ENCODE data around the gene TMEM132C. TPM values are rescaled to one million over a fixed set of nuclear protein-coding genes. Genes with fewer than 3 reads are reported as not detected.
"Not testable (repeated sequence)": the region's sequence is repeated elsewhere in the genome, so short reads cannot be mapped to it uniquely, and the experiment has no call there.

Gene TMEM132C
- total RNA-seq, 8 experiments from 2014 or later, result 0.21 to 21.1 (median 2.3) TPM; not detected in 1

- ATAC-seq (replicated peaks in 6 of 8), result no peak
- no peaks in the 10 kb centered on the region for H3K4me1 ChIP-seq (replicated peaks in 1 of 2)
- no peak overlapping the region for H3K27ac ChIP-seq
- in situ Hi-C loops (cut with MboI; ENCODE audit: low pct_unique_long_range_greater_than_20kb in 2 of 9, low sequenced_read_pairs in 9 of 9, unreplicated experiment in 9 of 9), result no loop called here
- no peak overlapping the region for H3K4me3 ChIP-seq
- 6 to 100% (median 24%) methylated on average over 1 to 9 of the region's 9 CpGs for WGBS, 10 experiments
These were observed 216.7 kb downstream of the TMEM132C start for GRCh38 chr12:128483526-128484255.

DNA sequence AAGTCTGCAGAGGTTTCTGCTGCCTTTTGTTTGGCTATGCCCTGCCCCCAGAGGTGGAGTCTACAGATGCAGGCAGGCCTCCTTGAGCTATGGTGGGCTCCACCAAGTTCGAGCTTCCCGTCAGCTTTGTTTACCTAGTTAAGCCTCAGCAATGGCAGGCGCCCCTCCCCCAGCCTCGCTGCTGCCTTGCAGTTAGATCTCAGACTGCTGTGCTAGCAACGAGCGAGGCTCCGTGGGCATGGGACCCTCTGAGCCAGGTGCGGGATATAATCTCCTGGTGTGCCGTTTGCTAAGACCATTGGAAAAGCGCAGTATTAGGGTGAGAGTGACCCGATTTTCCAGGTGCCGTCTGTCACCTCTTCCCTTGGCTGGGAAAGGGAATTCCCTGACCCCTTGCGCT lies 230.4 kb downstream of the TMEM132C start:
- WGBS, 10 experiments, result 0 to 100% methylated on average over 1 of the region's 13 CpGs; no CpG with 5 or more reads in 8 of the 10 experiments
- in situ Hi-C loops (cut with MboI; ENCODE audit: low pct_unique_long_range_greater_than_20kb in 2 of 9, low sequenced_read_pairs in 9 of 9, unreplicated experiment in 9 of 9); H3K4me1 ChIP-seq (replicated peaks in 1 of 2); ATAC-seq (replicated peaks in 6 of 8); H3K27ac ChIP-seq; H3K4me3 ChIP-seq: not testable (repeated sequence)

DNA sequence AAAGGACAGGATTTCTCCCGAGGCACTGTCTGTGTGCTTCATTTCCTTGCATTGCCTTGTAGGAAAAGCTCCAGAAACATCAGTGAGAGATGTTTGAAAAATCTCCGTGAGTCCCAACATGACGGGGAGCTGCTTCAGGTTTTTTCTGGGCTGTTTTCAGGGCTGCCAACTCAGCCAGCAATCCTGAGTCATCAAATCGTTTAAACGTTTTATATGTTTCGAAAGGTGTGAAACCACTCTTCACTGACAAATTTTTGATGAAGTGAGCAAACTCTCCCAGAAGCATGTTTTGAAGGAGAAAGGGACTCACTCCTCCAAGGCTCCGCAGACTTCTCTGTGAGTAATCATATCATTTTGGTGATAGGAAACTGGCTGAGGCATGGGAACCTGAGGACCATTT lies 240.5 kb downstream of the TMEM132C start:
- in situ Hi-C loops (cut with MboI; ENCODE audit: low pct_unique_long_range_greater_than_20kb in 2 of 9, low sequenced_read_pairs in 9 of 9, unreplicated experiment in 9 of 9), result no loop called here
- no peak overlapping the region for H3K27ac ChIP-seq
- H3K4me1 ChIP-seq (replicated peaks in 1 of 2), result no peaks in the 10 kb centered on the region
- H3K4me3 ChIP-seq, result no peak overlapping the region
- 20 to 87% (median 56%) methylated on average over 1 to 7 of the region's 7 CpGs; no CpG with 5 or more reads in 1 of the 10 experiments for WGBS, 10 experiments
- ATAC-seq (replicated peaks in 6 of 8), result no peak

DNA sequence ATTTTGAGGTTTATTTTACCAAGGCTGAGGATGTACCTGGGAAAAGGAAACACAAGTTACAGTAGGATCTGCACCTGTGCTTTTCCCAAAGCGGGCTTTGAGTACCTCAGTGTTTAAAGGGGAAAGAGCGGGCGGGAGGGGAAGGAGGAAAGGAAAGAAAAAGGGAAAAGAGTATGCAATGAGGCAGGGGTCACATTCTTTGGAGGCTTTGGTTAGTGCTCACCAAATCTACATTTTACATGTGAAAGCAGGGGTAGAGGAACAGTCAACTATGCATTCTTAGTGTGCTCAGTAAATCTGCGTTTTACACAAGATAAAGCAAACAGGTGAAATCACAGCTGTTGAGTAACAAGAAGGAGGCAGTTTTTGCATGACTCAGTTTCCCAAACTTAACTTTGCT lies 242.2 kb downstream of the TMEM132C start:
- 7 to 81% (median 53%) methylated on average over 1 to 4 of the region's 4 CpGs; no CpG with 5 or more reads in 1 of the 10 experiments for WGBS, 10 experiments
- in situ Hi-C loops (cut with MboI; ENCODE audit: low pct_unique_long_range_greater_than_20kb in 2 of 9, low sequenced_read_pairs in 9 of 9, unreplicated experiment in 9 of 9), result no loop called here
- ATAC-seq (replicated peaks in 6 of 8), result no peak
- no peak overlapping the region for H3K4me3 ChIP-seq
- no peaks in the 10 kb centered on the region for H3K4me1 ChIP-seq (replicated peaks in 1 of 2)
- no peak overlapping the region for H3K27ac ChIP-seq

DNA sequence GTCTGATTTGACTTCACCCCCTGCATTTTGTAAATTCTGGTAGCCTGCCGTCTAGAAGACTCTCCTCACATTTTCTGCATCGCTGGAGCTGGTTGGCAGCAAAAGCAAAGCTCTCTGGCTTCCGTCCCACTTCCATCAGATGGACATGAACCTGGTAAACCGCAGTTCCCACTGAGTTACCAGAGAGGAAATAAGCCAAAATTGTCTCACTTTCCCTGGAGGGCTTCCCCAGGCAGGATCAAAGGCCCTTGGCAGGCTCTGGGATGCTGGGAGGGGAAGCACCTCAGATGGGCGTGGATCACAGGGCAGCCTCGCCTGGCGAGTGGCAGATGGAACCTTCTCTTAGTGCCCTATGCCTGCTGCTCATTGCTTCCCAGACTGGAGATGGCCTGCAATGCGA lies 243.5 kb downstream of the TMEM132C start:
- in situ Hi-C loops (cut with MboI; ENCODE audit: low pct_unique_long_range_greater_than_20kb in 2 of 9, low sequenced_read_pairs in 9 of 9, unreplicated experiment in 9 of 9), result no loop called here
- no peak for ATAC-seq (replicated peaks in 6 of 8)
- H3K4me1 ChIP-seq (replicated peaks in 1 of 2), result no peaks in the 10 kb centered on the region
- no peak overlapping the region for H3K27ac ChIP-seq
- 0 to 100% (median 23%) methylated on average over 2 to 3 of the region's 8 CpGs; no CpG with 5 or more reads in 6 of the 10 experiments for WGBS, 10 experiments
- H3K4me3 ChIP-seq, result no peak overlapping the region

DNA sequence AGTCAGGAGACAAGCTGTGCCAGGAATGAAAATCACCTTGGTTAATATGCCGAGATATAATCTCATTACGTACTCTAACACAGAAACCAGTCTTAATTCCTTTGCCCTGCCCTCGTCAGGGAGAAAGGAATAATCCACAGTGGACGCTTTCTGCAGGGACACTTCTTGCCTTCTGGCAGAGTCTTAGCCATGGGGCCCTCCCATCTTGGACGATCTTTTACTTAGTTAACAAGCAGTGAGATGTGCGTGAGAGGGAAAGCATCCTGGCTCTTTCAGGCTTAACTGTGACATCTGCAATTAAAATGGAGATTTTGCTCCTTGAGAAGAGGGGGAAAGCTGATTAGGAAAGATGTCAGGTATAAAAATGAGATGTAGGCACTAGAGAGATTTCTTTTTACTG lies 246.4 kb downstream of the TMEM132C start:
- H3K4me3 ChIP-seq, result no peak overlapping the region
- H3K27ac ChIP-seq, result no peak overlapping the region
- H3K4me1 ChIP-seq (replicated peaks in 1 of 2), result no peaks in the 10 kb centered on the region
- ATAC-seq (replicated peaks in 6 of 8), result peak in 1 of 8 experiments; percentile 68
- 0 to 88% (median 43%) methylated on average over 1 to 3 of the region's 6 CpGs; no CpG with 5 or more reads in 4 of the 10 experiments for WGBS, 10 experiments
- in situ Hi-C loops (cut with MboI; ENCODE audit: low pct_unique_long_range_greater_than_20kb in 2 of 9, low sequenced_read_pairs in 9 of 9, unreplicated experiment in 9 of 9), result no loop called here

GRCh38 chr12:128513831-128514230 lies 246.9 kb downstream of the TMEM132C start:
- Histone ChIP-seq H3K4me1 (replicated peaks in 1 of 2) (no peaks in the 10 kb centered on the region), H3K27ac (no peak overlapping the region), H3K4me3 (no peak overlapping the region)
- in situ Hi-C loops (cut with MboI; ENCODE audit: low pct_unique_long_range_greater_than_20kb in 2 of 9, low sequenced_read_pairs in 9 of 9, unreplicated experiment in 9 of 9), result no loop called here
- peak in 1 of 8 experiments; percentile 25 for ATAC-seq (replicated peaks in 6 of 8)
- 0 to 70% (median 20%) methylated on average over 1 to 4 of the region's 6 CpGs; no CpG with 5 or more reads in 2 of the 10 experiments for WGBS, 10 experiments

DNA sequence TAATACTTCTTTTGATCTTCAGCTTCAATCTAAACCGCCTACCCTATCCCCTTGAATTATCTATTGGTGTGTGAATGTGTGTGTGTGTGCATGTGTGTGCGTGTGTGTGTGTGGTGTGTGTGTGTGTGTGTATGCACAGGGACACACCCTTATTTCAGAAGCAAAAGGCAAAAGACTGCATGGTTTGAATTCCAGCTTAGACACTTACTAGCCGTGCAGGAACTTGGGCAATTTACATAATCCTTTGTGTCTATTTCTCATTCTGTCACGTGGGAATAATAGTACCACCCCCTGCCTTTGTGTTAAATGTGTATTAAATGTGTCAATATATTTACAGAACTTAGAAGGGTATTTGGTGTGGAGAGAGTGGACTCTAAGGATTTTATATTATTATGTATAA lies 251.7 kb downstream of the TMEM132C start:
- Histone ChIP-seq H3K27ac (no peak overlapping the region), H3K4me3 (no peak overlapping the region), H3K4me1 (replicated peaks in 1 of 2) (no peaks in the 10 kb centered on the region)
- peak in 2 of 8 experiments; percentile 37 to 74 for ATAC-seq (replicated peaks in 6 of 8)
- in situ Hi-C loops (cut with MboI; ENCODE audit: low pct_unique_long_range_greater_than_20kb in 2 of 9, low sequenced_read_pairs in 9 of 9, unreplicated experiment in 9 of 9), result no loop called here
- WGBS, 10 experiments, result 0 to 83% (median 29%) methylated on average over 1 to 4 of the region's 4 CpGs; no CpG with 5 or more reads in 3 of the 10 experiments

DNA sequence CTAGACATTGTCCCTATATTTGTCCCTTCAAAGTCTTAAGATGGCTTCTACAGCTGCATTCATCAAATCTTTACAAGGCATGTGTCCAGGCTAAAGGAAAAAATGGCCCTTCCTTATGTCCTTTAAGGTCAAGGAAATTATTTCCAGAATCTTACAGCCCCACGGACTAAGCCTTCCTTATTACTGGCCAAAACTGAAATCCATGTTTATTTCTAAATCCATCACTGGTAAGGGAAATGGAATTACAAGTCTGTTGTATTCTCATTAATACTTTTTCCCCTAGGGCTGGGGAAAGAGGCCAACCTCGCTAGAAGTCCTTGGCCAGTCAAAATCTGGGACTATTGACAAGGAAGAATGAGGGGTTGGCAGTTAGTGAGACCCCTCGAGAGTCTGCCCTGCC lies 252.5 kb downstream of the TMEM132C start:
- Histone ChIP-seq H3K4me1 (replicated peaks in 1 of 2) (no peaks in the 10 kb centered on the region), H3K27ac (no peak overlapping the region), H3K4me3 (no peak overlapping the region)
- in situ Hi-C loops (cut with MboI; ENCODE audit: low pct_unique_long_range_greater_than_20kb in 2 of 9, low sequenced_read_pairs in 9 of 9, unreplicated experiment in 9 of 9), result no loop called here
- 0 to 90% (median 0%) methylated on average over 1 to 3 of the region's 3 CpGs; no CpG with 5 or more reads in 1 of the 10 experiments for WGBS, 10 experiments
- ATAC-seq (replicated peaks in 6 of 8), result no peak

GRCh38 chr12:128521981-128522380 lies 255.0 kb downstream of the TMEM132C start:
- ATAC-seq (replicated peaks in 6 of 8), result no peak
- WGBS, 10 experiments, result 5 to 100% (median 43%) methylated on average over 1 to 9 of the region's 10 CpGs; no CpG with 5 or more reads in 1 of the 10 experiments
- in situ Hi-C loops (cut with MboI; ENCODE audit: low pct_unique_long_range_greater_than_20kb in 2 of 9, low sequenced_read_pairs in 9 of 9, unreplicated experiment in 9 of 9), result no loop called here
- H3K4me3 ChIP-seq, result no peak overlapping the region
- H3K4me1 ChIP-seq (replicated peaks in 1 of 2), result no peaks in the 10 kb centered on the region
- no peak overlapping the region for H3K27ac ChIP-seq

GRCh38 chr12:128524439-128524838 lies 257.5 kb downstream of the TMEM132C start:
- 0 to 91% (median 20%) methylated on average over 1 to 6 of the region's 6 CpGs; no CpG with 5 or more reads in 5 of the 10 experiments for WGBS, 10 experiments
- ATAC-seq (replicated peaks in 6 of 8), result no peak

GRCh38 chr12:128531170-128531569 lies 264.2 kb downstream of the TMEM132C start:
- peak in 2 of 8 experiments; percentile 24 to 50 for ATAC-seq (replicated peaks in 6 of 8)
- H3K27ac ChIP-seq, result no peak overlapping the region
- 9 to 79% (median 50%) methylated on average over 1 to 3 of the region's 3 CpGs for WGBS, 10 experiments
- no peak overlapping the region for H3K4me3 ChIP-seq
- in situ Hi-C loops (cut with MboI; ENCODE audit: low pct_unique_long_range_greater_than_20kb in 2 of 9, low sequenced_read_pairs in 9 of 9, unreplicated experiment in 9 of 9), result no loop called here
- no peaks in the 10 kb centered on the region for H3K4me1 ChIP-seq (replicated peaks in 1 of 2)

More at GRCh38 chr12:128524439-128524838, 257.5 kb downstream of the TMEM132C start:
- no peak overlapping the region for H3K27ac ChIP-seq
- no peaks in the 10 kb centered on the region for H3K4me1 ChIP-seq (replicated peaks in 1 of 2)
- no peak overlapping the region for H3K4me3 ChIP-seq
- in situ Hi-C loops (cut with MboI; ENCODE audit: low pct_unique_long_range_greater_than_20kb in 2 of 9, low sequenced_read_pairs in 9 of 9, unreplicated experiment in 9 of 9), result no loop called here

DNA sequence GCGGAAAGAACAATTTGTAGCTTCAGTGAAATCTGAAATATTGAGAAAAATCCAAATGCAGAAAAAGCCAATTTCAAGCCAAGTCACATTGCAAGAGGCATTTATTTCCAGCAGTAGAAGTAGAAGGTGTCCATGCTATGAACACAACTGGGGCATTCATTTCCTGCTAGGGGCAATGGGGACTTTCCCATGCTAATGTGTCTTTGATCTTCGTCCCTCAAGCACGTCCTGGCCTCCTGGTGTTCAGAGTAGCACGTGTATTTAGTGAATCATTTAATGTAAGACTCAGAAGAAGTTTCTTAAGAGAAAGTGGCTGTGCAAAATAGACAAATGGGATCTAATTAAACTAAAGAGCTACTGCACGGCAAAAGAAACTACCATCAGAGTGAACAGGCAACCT lies 267.9 kb downstream of the TMEM132C start:
- no peak for ATAC-seq (replicated peaks in 6 of 8)
- Histone ChIP-seq H3K4me3 (no peak overlapping the region), H3K27ac (no peak overlapping the region), H3K4me1 (replicated peaks in 1 of 2) (no peaks in the 10 kb centered on the region)
- in situ Hi-C loops (cut with MboI; ENCODE audit: low pct_unique_long_range_greater_than_20kb in 2 of 9, low sequenced_read_pairs in 9 of 9, unreplicated experiment in 9 of 9), result no loop called here
- WGBS, 10 experiments, result 0 to 80% (median 30%) methylated on average over 2 to 5 of the region's 5 CpGs; no CpG with 5 or more reads in 2 of the 10 experiments

- ATAC-seq (replicated peaks in 6 of 8), result peak in 1 of 8 experiments; percentile 92
- in situ Hi-C loops (cut with MboI; ENCODE audit: low pct_unique_long_range_greater_than_20kb in 2 of 9, low sequenced_read_pairs in 9 of 9, unreplicated experiment in 9 of 9), result no loop called here
- no peak overlapping the region for H3K4me3 ChIP-seq
- no peak overlapping the region for H3K27ac ChIP-seq
- no peaks in the 10 kb centered on the region for H3K4me1 ChIP-seq (replicated peaks in 1 of 2)
These were observed 269.8 kb downstream of the TMEM132C start for GRCh38 chr12:128536810-128537209.
